GM12872 (cell line): ENCODE data around the gene ACTL7A.

Experiments
- CTCF ChIP-seq: IDR thresholded peaks from 3 replicates; pipeline ENCODE4 v1.5.1; 2011; ENCODE audit warnings: low read depth, mild to moderate bottlenecking, low read length, moderate library complexity; ENCODE audit not compliant: insufficient read depth

ACTL7A gene

GRCh38 chr9:108866001-108866420 lies 3.9 kb downstream of the ACTL7A start:
- TF ChIP-seq CTCF: no peak

GRCh38 chr9:108867116-108867515 lies 5.0 kb downstream of the ACTL7A start:
- no peak for TF ChIP-seq CTCF

- TF ChIP-seq CTCF: no peak
These were observed 5.8 kb downstream of the ACTL7A start for GRCh38 chr9:108867829-108868228.

- TF ChIP-seq CTCF: no peak
These were observed 7.1 kb downstream of the ACTL7A start for GRCh38 chr9:108869092-108869725.

- TF ChIP-seq CTCF: no peak
These were observed 12.2 kb downstream of the ACTL7A start for GRCh38 chr9:108874058-108874788.

- no peak for TF ChIP-seq CTCF
These were observed 14.4 kb downstream of the ACTL7A start for GRCh38 chr9:108876425-108876824.

GRCh38 chr9:108877524-108877923 lies 15.5 kb downstream of the ACTL7A start:
- TF ChIP-seq CTCF: no peak
